ENCODE results near the gene MSI2.

MSI2 gene

DNA sequence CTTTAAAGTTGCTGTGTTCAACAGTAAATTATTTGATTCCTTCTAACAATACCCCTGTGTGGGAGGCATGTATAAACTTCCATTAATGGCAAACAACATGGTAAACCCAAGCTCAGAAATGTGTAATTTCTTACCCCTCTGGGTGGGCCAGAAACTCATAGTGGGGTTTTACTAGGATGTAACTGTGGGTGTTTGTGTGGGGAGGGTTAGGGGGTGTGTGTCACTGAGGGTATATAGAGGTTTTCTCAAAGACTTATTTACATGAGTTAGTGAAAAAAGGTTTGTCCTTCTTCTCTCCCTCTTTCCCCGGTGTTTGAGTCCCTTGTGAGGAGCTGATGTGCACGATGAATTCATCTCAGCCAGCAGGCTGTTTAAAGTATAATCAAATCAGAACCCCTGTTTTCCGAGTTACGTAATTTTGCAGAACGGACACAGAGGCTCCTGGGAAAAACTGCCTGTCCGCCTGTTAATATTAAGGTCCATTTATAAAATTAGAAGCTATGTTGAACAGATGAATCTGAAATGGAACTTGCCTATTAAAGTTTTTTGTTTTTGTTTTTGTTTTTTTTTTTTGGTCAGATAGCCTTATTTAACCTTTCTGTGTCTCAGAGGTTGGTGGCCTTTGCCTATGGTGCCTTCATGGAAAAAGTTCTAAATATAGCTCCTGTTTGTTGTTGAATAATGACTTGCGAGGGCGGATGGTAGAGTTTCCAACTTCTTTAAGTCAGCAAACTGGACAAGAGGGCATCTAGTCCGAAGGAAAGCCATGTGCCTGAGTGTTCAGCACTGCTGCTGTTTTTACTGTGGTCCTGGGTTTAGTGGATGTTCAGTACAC, 73.3 kb downstream of the MSI2 start:
- TF ChIP-seq, protein P1, sequence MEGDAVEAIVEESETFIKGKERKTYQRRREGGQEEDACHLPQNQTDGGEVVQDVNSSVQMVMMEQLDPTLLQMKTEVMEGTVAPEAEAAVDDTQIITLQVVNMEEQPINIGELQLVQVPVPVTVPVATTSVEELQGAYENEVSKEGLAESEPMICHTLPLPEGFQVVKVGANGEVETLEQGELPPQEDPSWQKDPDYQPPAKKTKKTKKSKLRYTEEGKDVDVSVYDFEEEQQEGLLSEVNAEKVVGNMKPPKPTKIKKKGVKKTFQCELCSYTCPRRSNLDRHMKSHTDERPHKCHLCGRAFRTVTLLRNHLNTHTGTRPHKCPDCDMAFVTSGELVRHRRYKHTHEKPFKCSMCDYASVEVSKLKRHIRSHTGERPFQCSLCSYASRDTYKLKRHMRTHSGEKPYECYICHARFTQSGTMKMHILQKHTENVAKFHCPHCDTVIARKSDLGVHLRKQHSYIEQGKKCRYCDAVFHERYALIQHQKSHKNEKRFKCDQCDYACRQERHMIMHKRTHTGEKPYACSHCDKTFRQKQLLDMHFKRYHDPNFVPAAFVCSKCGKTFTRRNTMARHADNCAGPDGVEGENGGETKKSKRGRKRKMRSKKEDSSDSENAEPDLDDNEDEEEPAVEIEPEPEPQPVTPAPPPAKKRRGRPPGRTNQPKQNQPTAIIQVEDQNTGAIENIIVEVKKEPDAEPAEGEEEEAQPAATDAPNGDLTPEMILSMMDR (conservative IDR thresholded peaks at IDR 0.05) = no peak
- H3K27ac ChIP-seq = no peak overlapping the region

GRCh38 chr17:57330587-57330986, 74.3 kb downstream of the MSI2 start:
- TF ChIP-seq, protein P1 (conservative IDR thresholded peaks at IDR 0.05) = no peak
- H3K27ac ChIP-seq = no peak overlapping the region

GRCh38 chr17:57331423-57331822, 75.1 kb downstream of the MSI2 start:
- TF ChIP-seq, protein P1 (conservative IDR thresholded peaks at IDR 0.05) = no peak
- no peak overlapping the region for H3K27ac ChIP-seq

DNA sequence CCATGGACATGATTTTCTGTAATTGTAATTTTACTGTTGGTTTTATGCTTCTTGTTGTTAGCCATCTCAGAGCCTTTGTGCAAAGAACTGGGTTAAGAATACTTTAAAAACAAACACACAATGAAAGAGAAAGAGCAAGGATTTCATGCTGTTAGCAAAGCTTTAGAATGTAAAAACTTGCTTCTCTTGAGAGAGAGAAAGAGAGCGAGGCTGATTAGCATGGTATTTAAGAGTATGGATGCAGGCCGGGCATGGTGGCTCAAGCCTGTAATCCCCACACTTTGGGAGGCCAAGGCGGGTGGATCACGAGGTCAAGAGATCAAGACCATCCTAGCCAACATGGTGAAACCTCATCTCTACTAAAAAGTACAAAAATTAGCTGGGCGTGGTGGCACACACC, 76.2 kb downstream of the MSI2 start:
- TF ChIP-seq, protein P1 (conservative IDR thresholded peaks at IDR 0.05) = no peak
- H3K27ac ChIP-seq = no peak overlapping the region

DNA sequence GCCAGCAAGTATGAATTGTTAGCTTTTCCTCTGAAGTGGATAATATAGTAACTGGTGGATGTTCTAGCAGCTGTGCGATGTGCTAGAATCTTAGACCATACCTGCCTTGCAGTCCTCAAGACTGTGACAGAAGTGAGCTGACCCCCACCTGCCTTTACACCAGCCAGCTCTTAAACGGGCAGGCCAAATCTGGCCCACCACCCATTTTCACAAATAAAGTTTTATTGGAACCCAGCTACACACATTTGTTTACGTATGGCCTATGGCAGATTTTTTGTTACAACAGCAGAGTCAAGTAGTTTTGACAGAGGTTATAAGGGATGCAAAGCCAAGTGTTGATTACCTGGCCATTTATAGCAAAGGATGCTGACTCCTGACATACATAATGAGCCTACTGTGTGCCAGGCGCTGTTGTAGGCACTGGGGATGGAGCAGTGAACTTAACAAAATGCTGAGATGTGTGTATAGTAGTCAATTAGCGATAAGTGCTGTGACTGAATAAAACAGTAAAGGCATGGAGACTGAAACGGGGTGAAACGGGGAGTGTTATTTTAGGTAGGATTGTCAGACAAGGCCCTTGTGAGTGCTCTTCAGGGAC, 79.0 kb downstream of the MSI2 start:
- H3K27ac ChIP-seq = no peak overlapping the region
- TF ChIP-seq, protein P1 (conservative IDR thresholded peaks at IDR 0.05) = no peak

DNA sequence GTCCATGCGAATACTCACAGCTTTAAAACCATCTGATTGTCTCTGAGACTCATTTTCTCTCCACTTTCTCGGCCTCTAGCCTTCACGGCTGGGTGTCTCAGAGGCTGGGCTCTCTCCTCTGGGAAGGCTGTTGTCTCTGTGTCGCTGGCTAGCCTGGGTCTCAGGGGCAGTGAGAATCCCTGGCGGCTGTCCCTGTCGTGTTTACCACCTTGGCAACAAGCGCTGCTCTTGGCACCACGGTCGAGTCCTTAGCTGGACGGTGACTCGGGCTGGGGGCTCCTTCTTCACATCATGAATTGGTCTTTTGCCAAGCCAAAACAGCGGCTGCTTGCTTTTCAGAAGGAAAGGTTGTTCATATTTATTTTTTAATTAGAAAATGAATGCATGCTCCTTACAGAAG, 81.1 kb downstream of the MSI2 start:
- TF ChIP-seq, protein P1 (conservative IDR thresholded peaks at IDR 0.05) = no peak
- H3K27ac ChIP-seq = peak overlapping the region; percentile 58

GRCh38 chr17:57338257-57338914, 82.1 kb downstream of the MSI2 start:
- peak overlapping the region; percentile 58; the same call in 1 of the 2 replicates for H3K27ac ChIP-seq
- TF ChIP-seq, protein P1 (conservative IDR thresholded peaks at IDR 0.05) = no peak

All from VCaP (cell line).